Testis (tissue), 3 donors: ENCODE measurements around the gene SECISBP2L. TPM values are rescaled to one million over a fixed set of nuclear protein-coding genes. Genes with fewer than 3 reads are reported as not detected.

ENCODE experiments used
- DNase-seq: peaks from one replicate; pipeline ENCODE4 v3.0.0-alpha.2; 2019
- H3K27ac ChIP-seq, 2 donors: fragments of 200-600 bp; sonication (generic); one replicate each; pipeline ENCODE4 v1.5.1; 2019
- H3K27me3 ChIP-seq: fragments of 200-600 bp; sonication (generic); one replicate; pipeline ENCODE4 v1.5.1; 2019
- H3K36me3 ChIP-seq: fragments of 200-600 bp; sonication (generic); one replicate; pipeline ENCODE4 v1.5.1; 2017; ENCODE audit warnings: low read depth; ENCODE audit errors: missing control alignments
- H3K4me1 ChIP-seq: fragments of 200-600 bp; sonication (generic); one replicate; pipeline ENCODE4 v1.5.1; 2019
- H3K4me3 ChIP-seq, 2 donors: fragments of 200-600 bp; sonication (generic); one replicate each; pipeline ENCODE4 v1.5.1; 2017 to 2019
- H3K9me3 ChIP-seq: fragments of 200-600 bp; sonication (generic); one replicate; pipeline ENCODE4 v1.5.1; 2017
- CTCF ChIP-seq, 3 experiments: fragments of 450-650 bp in 2 of 3; fragments of 200-600 bp in 1 of 3; sonication (generic) in 1 of 3; IDR thresholded peaks; one replicate each; pipeline ENCODE4 v1.5.1; 2016 to 2019; ENCODE audit warnings: antibody characterized with exemption in 3 of 3, mild to moderate bottlenecking in 2 of 3, moderate library complexity in 1 of 3
- POLR2A ChIP-seq: fragments of 450-650 bp; IDR thresholded peaks from one replicate; pipeline ENCODE4 v1.6.1; 2017; ENCODE audit warnings: antibody characterized with exemption, mild to moderate bottlenecking, moderate library complexity
- WGBS, 2 donors: methylation state at CpG; one replicate each; pipeline ENCODE4 v1.1.5; 2018; 5-methylcytosine and 5-hydroxymethylcytosine counted together
- intact Hi-C: fragments of 100-400 bp; cut with DNase I; formaldehyde crosslinking; loops from one replicate; pipeline ENCODE4 v1.15.1; 2023; ENCODE audit warnings: low total_unique reads
- polyA plus RNA-seq: library from polyadenylated mRNA; stranded (reverse); fragments of 350-450 nt; fragmentation: Illumina TruSeq; extraction: RNeasy Lipid Tissue Mini Kit (QIAGEN cat#74804); gene quantifications from one replicate; pipeline ENCODE4 v1.2.3, GENCODE V29; 2014; ENCODE audit warnings: low read depth, low replicate concordance; ENCODE audit not compliant: insufficient read depth
- small RNA-seq, 2 donors: library from RNA; depleted of rRNA; stranded (forward); fragments of <200 nt; gene quantifications; one replicate each; pipeline ENCODE3, GENCODE V24; 2016
- total RNA-seq, 2 donors: library from RNA; depleted of rRNA; stranded (reverse); fragments of >200 nt; gene quantifications; one replicate each; pipeline ENCODE4 v1.2.3, GENCODE V29; 2016

The SECISBP2L gene
- total and polyA plus RNA-seq, 3 donors from 2014 or later, result 29.2 to 76.1 (median 53.6) TPM

- Histone ChIP-seq H3K4me3 (no peak overlapping the region), H3K9me3 (no peaks in the 10 kb centered on the region), H3K27ac (no peak overlapping the region), H3K36me3 (no peaks in the 10 kb centered on the region), H3K4me1 (peaks cover 4% of the 10 kb centered on the region), H3K27me3 (no peaks in the 10 kb centered on the region)
- TF ChIP-seq POLR2A (no peak), CTCF (IDR thresholded peaks at IDR 0.05) (no peak)
- intact Hi-C loops, result no loop called here
- WGBS, 2 donors, result 92 to 95% methylated on average over 3 to 4 of the region's 4 CpGs
- DNase-seq, result no peak
These were observed 106.6 kb downstream of the SECISBP2L start for GRCh38 chr15:48939648-48940047.

Small RNA genes lying within 50 kb of the gene (small RNA-seq; reads per million reads assigned to genes)
- gene RF00019, result 0 reads per million in 2 donors

Other genes starting within 250 kb of the SECISBP2L start
- gene CEP152, start 235.4 kb downstream of the SECISBP2L start, total RNA-seq, result 10 to 100 TPM; 34.7 to 66.3 TPM
- gene CEP152, start 235.4 kb downstream of the SECISBP2L start, polyA plus RNA-seq, result 11.5 TPM
- gene EID1, start 168.3 kb downstream of the SECISBP2L start, total RNA-seq, result 100 to 1,000 TPM; 164 to 229 TPM
- 84.1 TPM for gene EID1, start 168.3 kb downstream of the SECISBP2L start, polyA plus RNA-seq
- 10 to 100 TPM; 52.0 to 70.4 TPM for gene SHC4, start 82.5 kb downstream of the SECISBP2L start, total RNA-seq
- gene SHC4, start 82.5 kb downstream of the SECISBP2L start, polyA plus RNA-seq, result 22.7 TPM
- gene COPS2, start 109.2 kb upstream of the SECISBP2L start, total RNA-seq, result 10 to 100 TPM; 62.4 to 65.0 TPM
- 55.4 TPM for gene COPS2, start 109.2 kb upstream of the SECISBP2L start, polyA plus RNA-seq
- 10 to 100 TPM; 25.6 to 29.9 TPM for gene GALK2, start 123.8 kb upstream of the SECISBP2L start, total RNA-seq
- 21.8 TPM for gene GALK2, start 123.8 kb upstream of the SECISBP2L start, polyA plus RNA-seq